ENCODE data around the gene EIF4E1B.
A peak's percentile ranks its signal among the peaks of the same experiment; 100 is the strongest.
"Not testable (repeated sequence)": the region's sequence is repeated elsewhere in the genome, so short reads cannot be mapped to it uniquely, and the experiment has no call there.

Gene EIF4E1B

GRCh38 chr5:176629853-176630680, at the start of gene EIF4E1B, which contains the start of gene SNCB:
EIF4E1B (plus strand) TSS chr5:176630675; CDS start chr5:176642788, 12,113 bp downstream.
SNCB (minus strand) TSS chr5:176630534; CDS start chr5:176629654, 880 bp downstream.
- DNase-seq (ENCODE audit: low spot score) = peak; percentile 79

- DNase-seq (ENCODE audit: low spot score) = no peak
Measured at GRCh38 chr5:176581361-176581760, 49.1 kb upstream of the EIF4E1B start.

GRCh38 chr5:176583076-176583475, 47.4 kb upstream of the EIF4E1B start:
- DNase-seq (ENCODE audit: low spot score) = no peak

- DNase-seq (ENCODE audit: low spot score) = no peak
Measured at GRCh38 chr5:176587398-176587797, 43.1 kb upstream of the EIF4E1B start.

- DNase-seq (ENCODE audit: low spot score) = no peak
Measured at GRCh38 chr5:176588297-176588696, 42.2 kb upstream of the EIF4E1B start.

GRCh38 chr5:176589039-176589769, 41.3 kb upstream of the EIF4E1B start:
- peak; percentile 36 for DNase-seq (ENCODE audit: low spot score)

- DNase-seq (ENCODE audit: low spot score) = peak; percentile 36
Measured at GRCh38 chr5:176590035-176590717, 40.3 kb upstream of the EIF4E1B start.

GRCh38 chr5:176591667-176592066, 38.8 kb upstream of the EIF4E1B start:
- DNase-seq (ENCODE audit: low spot score) = not testable (repeated sequence)

GRCh38 chr5:176592573-176592972, 37.9 kb upstream of the EIF4E1B start:
- DNase-seq (ENCODE audit: low spot score) = no peak

GRCh38 chr5:176593273-176593869, 37.1 kb upstream of the EIF4E1B start:
- DNase-seq (ENCODE audit: low spot score) = peak; percentile 40

- no peak for DNase-seq (ENCODE audit: low spot score)
Measured at GRCh38 chr5:176594554-176594953, 35.9 kb upstream of the EIF4E1B start.

- DNase-seq (ENCODE audit: low spot score) = peak; percentile 41
Measured at GRCh38 chr5:176595386-176595943, 35.0 kb upstream of the EIF4E1B start.

GRCh38 chr5:176596069-176596644, 34.3 kb upstream of the EIF4E1B start:
- no peak for DNase-seq (ENCODE audit: low spot score)

GRCh38 chr5:176596689-176597416, 33.6 kb upstream of the EIF4E1B start:
- peak; percentile 79 for DNase-seq (ENCODE audit: low spot score)

- no peak for DNase-seq (ENCODE audit: low spot score)
Measured at GRCh38 chr5:176597417-176598389, 32.8 kb upstream of the EIF4E1B start.

- peak; percentile 39 for DNase-seq (ENCODE audit: low spot score)
Measured at GRCh38 chr5:176599749-176600430, 30.6 kb upstream of the EIF4E1B start.

- peak; percentile 35 for DNase-seq (ENCODE audit: low spot score)
Measured at GRCh38 chr5:176601901-176602482, 28.5 kb upstream of the EIF4E1B start.

- DNase-seq (ENCODE audit: low spot score) = no peak
Measured at GRCh38 chr5:176603091-176603490, 27.4 kb upstream of the EIF4E1B start.

Measured in ecto neural progenitor cell (in vitro differentiated cells).